Caco-2 (cell line): ENCODE data around the gene ZNF334. TPM values are rescaled to one million over a fixed set of nuclear protein-coding genes. Genes with fewer than 3 reads are reported as not detected.
A peak's percentile ranks its signal among the peaks of the same experiment; 100 is the strongest.

Experiments used
- BruUV-seq: library from RNA; stranded (reverse); fragments of 400-500 nt; replicated peaks from 2 replicates; lab custom pipeline; 2021; lab: Mats Ljungman, UMichigan
- CTCF ChIA-PET: fragments of 300-600 bp; sonication (Branson Sonifier 250); formaldehyde crosslinking; loops from one replicate; lab custom pipeline; 2022; ENCODE audit warnings: antibody characterized with exemption; lab: Charles Lee
- POLR2A ChIA-PET: fragments of 300-600 bp; sonication (Branson Sonifier 250); formaldehyde crosslinking; loops from one replicate; lab custom pipeline; 2022; ENCODE audit warnings: antibody characterized with exemption; lab: Charles Lee
- DNase-seq, 2 experiments: peaks; one replicate each; pipeline versions ENCODE4 v3.0.0 to v3.0.0-alpha.2; 2020 to 2022
- H3K27me3 ChIP-seq: replicated peaks from 2 replicates; pipeline ENCODE4 v1.6.0; 2011; ENCODE audit warnings: low read length; ENCODE audit not compliant: control insufficient read depth, insufficient read depth
- H3K36me3 ChIP-seq: 2 replicates; pipeline ENCODE4 v1.5.1; 2011; ENCODE audit warnings: low read length; ENCODE audit not compliant: control insufficient read depth, insufficient read depth
- H3K4me1 ChIP-seq: fragments of 250-450 bp; sonication (Bioruptor Pico); 2 replicates; pipeline ENCODE4 v1.5.1; 2020; ENCODE audit warnings: mild to moderate bottlenecking
- H3K4me3 ChIP-seq: 2 replicates; pipeline ENCODE4 v1.5.1; 2011; ENCODE audit warnings: low read depth, mild to moderate bottlenecking, control low read depth, low read length
- H3K9me3 ChIP-seq: fragments of 250-450 bp; sonication (Bioruptor Pico); 2 replicates; pipeline ENCODE4 v1.5.1; 2020; ENCODE audit warnings: mild to moderate bottlenecking, moderate library complexity
- H3K27ac Mint-ChIP-seq: one replicate; pipeline ENCODE4 v1.8.0; 2022; ENCODE audit warnings: mixed read lengths; ENCODE audit not compliant: unreplicated experiment
- H3K27me3 Mint-ChIP-seq: one replicate; pipeline ENCODE4 v1.8.0; 2022; ENCODE audit warnings: mixed read lengths; ENCODE audit not compliant: insufficient read depth, unreplicated experiment
- H3K36me3 Mint-ChIP-seq: one replicate; pipeline ENCODE4 v1.8.0; 2022; ENCODE audit warnings: mild to moderate bottlenecking, mixed read lengths; ENCODE audit not compliant: insufficient read depth, unreplicated experiment
- H3K4me1 Mint-ChIP-seq: one replicate; pipeline ENCODE4 v1.8.0; 2022; ENCODE audit warnings: low read depth, mixed read lengths; ENCODE audit not compliant: unreplicated experiment
- H3K4me3 Mint-ChIP-seq: one replicate; pipeline ENCODE4 v1.8.0; 2022; ENCODE audit warnings: mild to moderate bottlenecking, moderate library complexity, mixed read lengths; ENCODE audit not compliant: unreplicated experiment
- H3K9me3 Mint-ChIP-seq: one replicate; pipeline ENCODE4 v1.8.0; 2022; ENCODE audit warnings: mixed read lengths; ENCODE audit not compliant: unreplicated experiment
- intact Hi-C: fragments of 100-400 bp; cut with micrococcal nuclease; formaldehyde crosslinking; loops from one replicate; pipeline ENCODE4 v1.10.0; 2022; ENCODE audit not compliant: unreplicated experiment
- total RNA-seq: library from RNA; stranded (reverse); gene quantifications from 2 replicates; pipeline ENCODE4 v1.2.3, GENCODE V29; 2022
- TF ChIP-seq, protein P1 (sequence below), 2 experiments: fragments of 200-600 bp in 1 of 2; IDR thresholded peaks; 1 replicate in 1 of 2; 2 replicates in 1 of 2; pipeline versions ENCODE4 v1.5.1 to v1.8.0; 2011 to 2022; ENCODE audit warnings: antibody characterized with exemption in 1 of 2, control low read depth in 1 of 2, inconsistent platforms in 1 of 2, low read depth in 1 of 2, low read length in 1 of 2, mild to moderate bottlenecking in 1 of 2, moderate library complexity in 1 of 2; ENCODE audit not compliant: insufficient read depth in 1 of 2, severe bottlenecking in 1 of 2, unreplicated experiment in 1 of 2

The ZNF334 gene
- total RNA-seq, 1 experiment from 2014 or later: not detected

GRCh38 chr20:46463852-46464251, 49.5 kb downstream of the ZNF334 start:
- H3K36me3 ChIP-seq: no peaks in the 10 kb centered on the region
- no peak for DNase-seq

DNA sequence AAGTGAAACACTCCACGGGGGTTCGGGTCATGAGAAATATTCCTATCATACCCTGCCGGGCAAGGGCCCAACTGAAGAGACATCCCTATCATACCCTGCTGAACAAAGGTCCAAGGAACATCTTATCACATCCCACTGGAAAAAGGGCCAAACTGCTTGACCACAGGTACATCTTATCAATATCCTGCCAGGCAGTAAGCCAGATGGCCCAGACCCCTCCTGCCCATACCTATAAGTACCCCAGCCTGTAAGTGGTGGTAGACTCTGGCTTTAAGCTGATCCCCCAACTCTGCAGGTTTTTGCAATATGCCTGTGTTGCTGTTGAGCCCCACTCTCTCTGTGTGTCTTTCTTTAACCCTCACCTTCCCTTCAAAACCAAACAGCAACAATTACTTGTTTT, 51.6 kb downstream of the ZNF334 start:
- no peaks in the 10 kb centered on the region for H3K4me1 Mint-ChIP-seq
- H3K36me3 Mint-ChIP-seq: no peaks in the 10 kb centered on the region
- H3K27ac Mint-ChIP-seq: no peak overlapping the region
- no peak for DNase-seq
- ChIA-PET POLR2A (no interaction called here), CTCF (no interaction called here)
- no peak overlapping the region for H3K4me3 Mint-ChIP-seq
- peaks cover 3% of the 10 kb centered on the region for H3K27me3 ChIP-seq
- TF ChIP-seq, protein P1, sequence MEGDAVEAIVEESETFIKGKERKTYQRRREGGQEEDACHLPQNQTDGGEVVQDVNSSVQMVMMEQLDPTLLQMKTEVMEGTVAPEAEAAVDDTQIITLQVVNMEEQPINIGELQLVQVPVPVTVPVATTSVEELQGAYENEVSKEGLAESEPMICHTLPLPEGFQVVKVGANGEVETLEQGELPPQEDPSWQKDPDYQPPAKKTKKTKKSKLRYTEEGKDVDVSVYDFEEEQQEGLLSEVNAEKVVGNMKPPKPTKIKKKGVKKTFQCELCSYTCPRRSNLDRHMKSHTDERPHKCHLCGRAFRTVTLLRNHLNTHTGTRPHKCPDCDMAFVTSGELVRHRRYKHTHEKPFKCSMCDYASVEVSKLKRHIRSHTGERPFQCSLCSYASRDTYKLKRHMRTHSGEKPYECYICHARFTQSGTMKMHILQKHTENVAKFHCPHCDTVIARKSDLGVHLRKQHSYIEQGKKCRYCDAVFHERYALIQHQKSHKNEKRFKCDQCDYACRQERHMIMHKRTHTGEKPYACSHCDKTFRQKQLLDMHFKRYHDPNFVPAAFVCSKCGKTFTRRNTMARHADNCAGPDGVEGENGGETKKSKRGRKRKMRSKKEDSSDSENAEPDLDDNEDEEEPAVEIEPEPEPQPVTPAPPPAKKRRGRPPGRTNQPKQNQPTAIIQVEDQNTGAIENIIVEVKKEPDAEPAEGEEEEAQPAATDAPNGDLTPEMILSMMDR (IDR thresholded peaks at IDR 0.05; ENCODE audit: insufficient read depth in 1 of 2, low read depth in 1 of 2, low read length in 1 of 2, severe bottlenecking in 1 of 2, unreplicated experiment in 1 of 2): no peak
- no peak overlapping the region for H3K4me3 ChIP-seq
- BruUV-seq: no TSS peak
- no peaks in the 10 kb centered on the region for H3K36me3 ChIP-seq
- H3K27me3 Mint-ChIP-seq: peaks cover 21% of the 10 kb centered on the region
- intact Hi-C loops: no loop called here
- no peaks in the 10 kb centered on the region for H3K4me1 ChIP-seq
- H3K9me3 ChIP-seq: peaks cover 25% of the 10 kb centered on the region
- peaks cover 7% of the 10 kb centered on the region for H3K9me3 Mint-ChIP-seq

More at GRCh38 chr20:46463852-46464251, 49.5 kb downstream of the ZNF334 start:
- H3K36me3 Mint-ChIP-seq: no peaks in the 10 kb centered on the region
- Histone ChIP-seq H3K9me3 (peaks cover 7% of the 10 kb centered on the region; the same call in 1 of the 2 replicates), H3K27me3 (peaks cover 3% of the 10 kb centered on the region), H3K4me1 (no peaks in the 10 kb centered on the region), H3K4me3 (no peak overlapping the region)
- H3K27me3 Mint-ChIP-seq: peaks cover 19% of the 10 kb centered on the region
- no peak overlapping the region for H3K27ac Mint-ChIP-seq
- H3K9me3 Mint-ChIP-seq: no peaks in the 10 kb centered on the region
- H3K4me3 Mint-ChIP-seq: no peak overlapping the region
- no peaks in the 10 kb centered on the region for H3K4me1 Mint-ChIP-seq
- TF ChIP-seq, protein P1 (IDR thresholded peaks at IDR 0.05; ENCODE audit: insufficient read depth in 1 of 2, low read depth in 1 of 2, low read length in 1 of 2, severe bottlenecking in 1 of 2, unreplicated experiment in 1 of 2): no peak
- intact Hi-C loops: no loop called here
- ChIA-PET POLR2A (no interaction called here), CTCF (interaction anchor here (0.6 kb wide), 1 partner anchor 278 kb away, joined by 3 read pairs; no protein-coding TSS in a partner anchor)
- BruUV-seq: no TSS peak

DNA sequence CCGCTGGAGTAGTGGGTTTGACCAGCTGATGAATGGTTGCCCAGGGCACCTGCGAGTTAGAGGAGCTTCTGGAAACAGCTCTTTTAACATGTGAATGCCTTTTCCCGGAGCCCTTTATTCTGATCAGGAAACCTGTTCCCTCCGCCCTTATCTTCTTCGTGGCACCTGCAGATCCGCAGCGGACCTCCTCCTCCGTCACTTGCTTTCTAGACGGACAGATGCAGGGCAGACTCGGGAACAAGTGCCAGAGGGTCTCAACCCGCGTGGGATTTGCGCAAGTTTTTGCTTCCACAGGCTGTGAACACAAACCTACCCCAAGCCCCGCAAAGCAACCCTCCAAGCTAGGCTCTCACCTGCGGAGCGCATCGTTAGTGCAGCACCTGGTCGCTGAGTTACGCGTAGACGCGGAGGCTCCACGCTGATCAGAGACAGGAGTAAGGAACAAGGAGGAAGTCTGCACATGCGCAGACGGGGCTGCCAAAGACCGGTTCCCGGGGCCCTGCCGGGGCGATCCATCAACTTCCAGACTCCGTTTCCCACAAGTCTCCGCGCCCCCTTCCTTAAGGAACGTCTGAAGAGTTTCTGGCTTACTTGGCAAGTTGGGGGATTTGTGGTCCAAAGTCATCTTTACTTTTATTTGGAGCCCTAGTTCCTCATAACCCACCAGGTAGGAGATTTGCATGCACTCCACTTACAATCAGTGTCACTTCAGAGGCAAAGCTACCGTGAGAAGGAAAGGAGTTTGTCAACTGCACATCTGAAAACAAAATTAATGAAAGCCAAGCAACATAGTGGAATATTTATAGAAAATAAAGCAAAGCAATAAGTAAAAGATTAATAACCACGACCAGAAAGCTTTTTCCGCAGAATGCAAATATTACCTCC, 54.3 kb downstream of the ZNF334 start:
- H3K36me3 ChIP-seq: no peaks in the 10 kb centered on the region
- H3K4me1 ChIP-seq: no peaks in the 10 kb centered on the region
- BruUV-seq: no TSS peak
- Mint-ChIP-seq H3K4me1 (no peaks in the 10 kb centered on the region), H3K4me3 (peak overlapping the region; percentile 61), H3K9me3 (peaks cover 32% of the 10 kb centered on the region), H3K27me3 (peaks cover 23% of the 10 kb centered on the region), H3K36me3 (no peaks in the 10 kb centered on the region), H3K27ac (no peak overlapping the region)
- TF ChIP-seq, protein P1 (IDR thresholded peaks at IDR 0.05; ENCODE audit: insufficient read depth in 1 of 2, low read depth in 1 of 2, low read length in 1 of 2, severe bottlenecking in 1 of 2, unreplicated experiment in 1 of 2): no peak
- peaks cover 41% of the 10 kb centered on the region for H3K9me3 ChIP-seq
- DNase-seq: peak; percentile 62 to 73
- ChIA-PET CTCF (no interaction called here), POLR2A (no interaction called here)
- H3K4me3 ChIP-seq: peak overlapping the region; percentile 4; the same call in 1 of the 2 replicates
- intact Hi-C loops: no loop called here
- no peaks in the 10 kb centered on the region for H3K27me3 ChIP-seq
